Activated CD4-positive, alpha-beta T cell treated with anti-CD3 and anti-CD28 coated beads, Interleukin-2, amount 50 U/mL, for 16 hours (primary cell): ENCODE results near the gene MDGA2.
"Not testable (repeated sequence)": the region's sequence is repeated elsewhere in the genome, so short reads cannot be mapped to it uniquely, and the experiment has no call there.

Source experiments
- DNase-seq: peaks from one replicate; pipeline ENCODE4 v3.0.0-alpha.2; 2020

Gene MDGA2

DNA sequence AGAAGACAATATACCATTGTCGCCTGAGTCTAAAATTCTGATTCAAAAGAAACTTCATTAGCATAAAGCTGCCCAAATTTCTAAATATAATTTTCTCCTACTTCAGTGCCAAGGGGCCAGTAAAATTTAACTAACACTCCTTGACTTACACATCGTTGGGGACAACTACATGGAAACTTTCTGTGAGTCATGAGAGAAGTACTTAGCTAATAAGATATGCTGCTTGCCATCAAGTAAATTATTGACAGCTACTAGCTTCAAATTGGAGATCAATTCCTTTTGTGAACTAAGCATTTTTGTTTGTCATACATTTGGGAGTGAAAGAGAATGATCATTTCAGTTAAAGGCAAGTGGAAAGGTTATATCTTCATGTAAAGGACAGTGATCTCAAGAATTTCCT, 373.3 kb downstream of the MDGA2 start:
- no peak for DNase-seq

DNA sequence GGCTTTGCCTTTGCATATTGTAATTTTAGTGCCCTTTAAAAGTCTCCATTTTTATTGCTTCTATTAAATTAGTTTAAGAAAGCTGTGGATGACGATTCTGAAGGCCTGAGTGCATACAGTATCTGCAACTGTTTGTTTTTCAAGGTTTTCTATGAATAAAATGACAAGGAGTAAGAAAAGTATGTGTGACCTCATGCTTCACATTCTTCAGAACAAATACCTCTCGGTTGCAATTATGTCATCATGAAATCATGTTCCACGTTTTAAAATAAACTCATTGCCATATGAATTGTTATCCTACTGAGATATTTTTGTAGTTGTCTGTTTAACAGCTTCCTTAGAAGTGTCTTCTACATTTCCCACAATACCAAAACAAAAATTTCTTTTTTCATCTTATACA, 374.6 kb downstream of the MDGA2 start:
- DNase-seq = no peak

DNA sequence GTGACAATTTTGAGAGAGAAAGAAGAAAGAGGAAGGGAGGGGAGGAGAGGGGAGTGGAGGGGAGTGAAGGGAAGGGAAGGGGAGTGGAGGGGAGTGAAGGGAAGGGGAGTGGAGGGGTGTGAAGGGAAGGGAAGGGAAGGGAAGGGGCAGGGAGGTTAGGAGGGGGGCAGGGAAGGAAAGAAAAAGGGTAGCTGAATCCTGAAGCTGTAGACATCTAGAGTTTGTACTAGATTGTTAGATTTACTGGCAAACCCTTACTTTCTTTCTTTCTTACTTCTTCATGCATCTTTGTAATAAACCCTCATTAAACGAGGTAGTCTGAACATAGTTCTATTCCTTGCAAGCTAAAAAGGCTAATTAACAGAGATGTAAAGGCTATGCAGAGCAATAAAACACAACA, 378.0 kb downstream of the MDGA2 start:
- no peak for DNase-seq

DNA sequence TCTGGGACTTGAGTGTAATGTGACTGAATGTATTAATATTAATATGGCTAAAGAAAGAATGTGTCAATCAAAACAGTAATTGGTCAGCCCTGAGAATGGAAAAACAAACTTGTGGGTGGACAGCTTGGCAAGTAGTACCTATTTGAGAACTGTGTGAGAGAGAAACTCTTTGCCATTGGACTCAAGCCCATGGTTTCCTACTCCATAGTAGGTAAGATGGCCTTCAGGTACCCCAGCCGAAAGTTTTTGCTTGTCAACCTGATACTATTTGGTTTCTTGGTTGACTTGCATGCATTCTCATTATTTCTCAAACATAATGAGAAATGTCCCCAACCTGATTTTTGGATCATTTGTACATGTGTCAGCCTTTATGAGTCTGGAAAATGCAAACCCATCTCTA, 391.1 kb downstream of the MDGA2 start:
- no peak for DNase-seq

GRCh38 chr14:47281761-47282160, 393.6 kb downstream of the MDGA2 start:
- DNase-seq = not testable (repeated sequence)

- peak; percentile 57 for DNase-seq
Measured at GRCh38 chr14:47278233-47278842, 397.1 kb downstream of the MDGA2 start.

DNA sequence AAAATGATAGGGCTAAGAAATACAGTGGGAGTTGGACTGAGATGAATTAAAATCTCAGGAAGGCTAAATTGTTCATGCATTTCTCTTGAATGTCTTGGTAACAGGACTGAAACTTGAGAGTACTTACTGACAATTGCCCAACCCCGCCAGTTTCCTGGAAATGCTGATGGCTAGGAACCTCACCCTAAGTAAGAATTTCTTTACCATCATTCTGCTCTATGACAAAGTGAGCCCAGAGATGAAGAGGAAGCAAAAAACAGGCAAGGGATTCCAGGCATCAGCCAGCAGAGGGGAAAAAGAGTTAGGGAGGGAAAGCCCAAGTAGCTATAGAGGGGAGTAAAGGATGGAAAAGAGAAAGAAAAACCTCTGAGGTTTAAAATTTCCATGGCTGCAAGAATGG, 397.7 kb downstream of the MDGA2 start:
- no peak for DNase-seq

DNA sequence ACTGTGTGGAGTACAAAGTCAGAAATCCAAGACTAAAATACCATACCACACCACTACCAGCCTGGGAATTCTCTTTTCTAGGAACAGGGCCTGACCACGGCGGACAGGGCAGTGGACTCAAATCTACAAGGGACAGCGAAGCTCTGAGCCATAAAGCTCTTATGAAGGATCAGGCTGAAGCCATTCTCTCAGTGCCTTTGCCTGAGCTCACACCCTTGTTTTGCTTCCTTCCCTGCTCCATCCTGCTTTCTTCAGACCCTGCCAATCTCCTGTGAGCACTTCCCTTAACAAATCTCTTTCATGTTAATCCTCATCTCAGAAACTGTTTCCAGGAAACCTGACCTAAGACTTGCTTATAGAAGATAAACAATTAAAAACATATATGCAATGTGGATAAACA, 398.5 kb downstream of the MDGA2 start:
- no peak for DNase-seq

DNA sequence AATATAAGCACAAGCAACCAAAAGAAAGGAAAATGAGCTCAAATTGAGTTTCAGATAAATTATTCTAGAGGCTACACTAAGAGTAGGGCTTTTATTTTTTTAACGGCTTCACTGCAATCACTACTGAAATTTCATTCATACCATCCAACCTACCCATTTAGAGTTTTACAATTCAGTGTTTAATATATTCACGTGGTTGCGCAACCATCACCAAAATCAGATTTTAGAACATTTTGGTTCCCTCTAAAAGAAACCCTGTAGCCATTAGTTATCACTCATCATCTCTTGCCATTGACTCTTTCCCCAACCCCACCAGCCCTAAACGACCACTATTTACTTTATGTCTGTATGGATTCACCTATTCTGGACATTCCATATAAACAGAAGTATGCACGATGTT, 401.5 kb downstream of the MDGA2 start:
- no peak for DNase-seq

GRCh38 chr14:47270715-47271114, 404.7 kb downstream of the MDGA2 start:
- no peak for DNase-seq

- DNase-seq = no peak
Measured at GRCh38 chr14:47269756-47270492, 405.5 kb downstream of the MDGA2 start.

DNA sequence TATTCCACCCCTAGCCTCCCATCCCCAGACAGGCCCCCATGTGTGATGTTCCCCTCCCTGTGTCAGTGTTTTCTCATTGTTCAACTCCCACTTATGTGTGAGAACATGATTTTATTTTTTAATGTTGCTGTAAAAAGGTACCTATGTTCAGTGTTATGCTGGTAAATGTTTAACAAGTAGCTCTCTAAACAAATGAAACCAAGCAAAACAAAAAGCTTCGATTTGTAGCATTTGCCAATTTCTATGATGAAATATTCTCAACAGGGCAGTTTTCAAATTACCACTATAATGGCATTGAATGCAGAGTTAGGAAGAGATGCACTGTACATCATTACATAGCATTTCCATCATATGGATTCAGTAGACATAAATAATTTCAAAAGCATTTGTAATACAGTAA, 410.6 kb downstream of the MDGA2 start:
- no peak for DNase-seq

GRCh38 chr14:47262801-47263200, 412.6 kb downstream of the MDGA2 start:
- DNase-seq = no peak

- DNase-seq = no peak
Measured at GRCh38 chr14:47261350-47261749, 414.1 kb downstream of the MDGA2 start.

- DNase-seq = no peak
Measured at GRCh38 chr14:47259796-47260195, 415.6 kb downstream of the MDGA2 start.

- no peak for DNase-seq
Measured at GRCh38 chr14:47257013-47257412, 418.4 kb downstream of the MDGA2 start.

GRCh38 chr14:47252802-47253201, 422.6 kb downstream of the MDGA2 start:
- no peak for DNase-seq

DNA sequence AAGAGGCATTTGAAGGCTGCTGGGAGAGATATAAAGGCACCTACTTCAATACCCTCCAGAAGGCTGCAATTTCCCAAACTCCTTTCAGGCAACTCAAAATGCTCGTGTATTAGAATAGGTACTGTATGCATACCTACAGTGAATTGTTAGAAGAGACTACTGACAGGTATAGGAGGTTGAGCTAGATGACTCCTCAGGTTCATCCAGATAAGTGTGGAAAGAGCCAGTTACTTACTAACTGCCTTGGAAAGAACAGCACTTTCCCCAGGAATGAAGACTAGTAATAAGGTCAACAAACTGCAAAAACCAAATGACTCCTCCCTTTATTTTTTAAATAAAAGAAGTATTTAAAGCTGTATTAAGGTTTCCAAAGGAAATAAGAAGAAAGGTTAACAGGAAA, 429.0 kb downstream of the MDGA2 start:
- DNase-seq = no peak

DNA sequence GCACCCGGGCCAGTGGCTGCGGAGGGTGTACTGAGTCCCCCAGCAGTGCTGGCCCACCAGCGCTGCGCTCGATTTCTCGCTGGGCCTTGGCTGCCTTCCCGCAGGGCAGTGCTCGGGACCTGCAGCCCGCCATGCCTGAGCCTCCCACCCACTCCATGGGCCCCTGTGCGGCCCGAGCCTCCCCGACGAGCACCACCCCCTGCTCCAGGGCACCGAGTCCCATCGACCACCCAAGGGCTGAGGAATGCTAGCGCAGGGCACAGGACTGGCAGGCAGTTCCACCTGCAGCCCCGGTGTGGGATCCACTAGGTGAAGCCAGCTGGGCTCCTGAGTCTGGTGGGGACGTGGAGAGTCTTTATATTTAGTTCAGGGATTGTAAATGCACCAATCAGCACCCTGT, 432.8 kb downstream of the MDGA2 start:
- not testable (repeated sequence) for DNase-seq

DNA sequence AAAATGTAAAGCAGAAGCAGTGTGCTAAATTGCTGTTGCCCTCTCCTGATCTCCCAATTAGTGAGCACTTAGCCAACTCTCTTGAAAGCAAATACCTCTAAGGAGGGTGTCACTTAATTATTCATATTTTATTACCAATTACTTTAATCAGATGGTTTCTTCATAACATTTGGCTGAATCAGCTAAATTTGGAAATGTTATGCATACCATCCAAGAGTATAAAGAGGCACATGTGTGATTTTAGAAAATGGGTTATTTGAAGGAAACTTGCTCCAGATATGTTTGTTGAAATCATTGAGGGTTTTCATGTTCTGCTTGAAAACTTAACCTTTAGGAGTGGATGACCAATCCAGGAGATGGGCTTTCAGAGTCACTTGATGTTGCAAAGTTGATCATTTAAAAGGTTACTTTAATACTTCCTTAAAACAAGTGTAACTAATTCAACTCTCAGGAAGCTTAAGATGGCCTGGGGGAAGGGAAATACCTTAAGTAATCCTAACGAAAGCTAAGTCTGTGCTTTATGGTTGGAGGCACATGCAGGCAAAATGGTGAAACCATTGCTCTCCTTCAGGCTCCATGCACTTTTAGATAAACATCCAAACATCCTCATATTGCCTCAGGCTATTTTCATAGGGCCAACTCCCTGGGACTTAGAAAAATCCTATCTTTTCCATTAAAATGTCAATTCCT, 434.5 kb downstream of the MDGA2 start:
- DNase-seq = no peak

DNA sequence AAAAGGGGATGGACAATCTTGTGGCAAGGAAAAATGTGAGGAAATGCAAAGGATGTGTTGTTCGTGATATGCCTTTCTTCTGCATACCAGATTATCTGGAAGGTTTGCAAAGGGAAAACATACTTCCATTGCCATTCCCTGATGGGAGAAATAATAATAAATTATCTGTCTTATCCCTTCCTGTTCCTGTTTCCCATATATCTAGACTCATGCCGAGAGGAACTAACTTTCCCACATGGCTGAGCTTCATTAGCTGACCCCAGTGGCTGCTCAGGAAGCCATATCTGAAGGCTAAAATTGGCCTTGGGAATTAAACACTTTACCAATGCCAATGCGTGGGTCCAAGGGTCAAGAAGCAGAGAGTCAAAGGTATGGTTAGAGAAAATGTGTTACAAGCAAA, 439.8 kb downstream of the MDGA2 start:
- no peak for DNase-seq

DNA sequence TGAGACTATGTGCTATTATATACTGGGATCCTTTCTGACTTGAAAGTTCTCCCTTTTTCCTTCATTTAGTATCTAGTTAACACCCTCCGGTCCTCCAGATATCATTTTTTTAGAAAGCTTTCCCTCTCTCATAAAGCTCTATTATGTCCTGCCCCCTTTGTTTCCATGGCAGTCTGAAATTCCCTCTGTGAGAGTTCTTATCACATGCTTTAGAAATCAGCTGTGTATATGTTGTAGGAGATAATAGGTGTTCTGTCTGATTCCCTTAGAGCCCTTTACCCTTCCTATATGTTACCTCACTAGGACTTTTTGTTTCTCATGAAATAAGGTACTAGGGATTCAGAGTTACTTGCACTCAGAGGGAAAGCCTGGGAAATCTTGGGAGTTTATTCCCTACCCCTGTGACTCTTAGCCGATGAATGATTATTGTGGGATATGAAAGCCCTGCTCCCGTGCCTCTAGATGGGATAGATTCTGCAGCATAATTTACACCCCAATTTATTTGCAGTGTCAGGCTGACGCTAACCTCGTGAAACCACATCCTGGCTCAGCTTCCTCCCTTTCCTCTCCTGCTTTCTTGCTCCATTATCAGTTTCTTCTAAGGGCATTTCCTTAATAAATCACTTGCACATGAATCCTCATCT, 448.4 kb downstream of the MDGA2 start:
- no peak for DNase-seq

GRCh38 chr14:47223656-47224055, 451.7 kb downstream of the MDGA2 start:
- DNase-seq = no peak

- DNase-seq = no peak
Measured at GRCh38 chr14:47220096-47220495, 455.3 kb downstream of the MDGA2 start.
